Endothelial cell of coronary artery (primary cell): ENCODE measurements around the gene MAGEA2. TPM values are rescaled to one million over a fixed set of nuclear protein-coding genes. Genes with fewer than 3 reads are reported as not detected.

ENCODE experiments used
- total RNA-seq: library from RNA; depleted of rRNA; stranded (reverse); fragments of >200 nt; gene quantifications from 2 replicates; pipeline ENCODE4 v1.2.3, GENCODE V29; 2014

MAGEA2 gene, protein sequence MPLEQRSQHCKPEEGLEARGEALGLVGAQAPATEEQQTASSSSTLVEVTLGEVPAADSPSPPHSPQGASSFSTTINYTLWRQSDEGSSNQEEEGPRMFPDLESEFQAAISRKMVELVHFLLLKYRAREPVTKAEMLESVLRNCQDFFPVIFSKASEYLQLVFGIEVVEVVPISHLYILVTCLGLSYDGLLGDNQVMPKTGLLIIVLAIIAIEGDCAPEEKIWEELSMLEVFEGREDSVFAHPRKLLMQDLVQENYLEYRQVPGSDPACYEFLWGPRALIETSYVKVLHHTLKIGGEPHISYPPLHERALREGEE
- total RNA-seq, result not detected in 2 replicates

DNA sequence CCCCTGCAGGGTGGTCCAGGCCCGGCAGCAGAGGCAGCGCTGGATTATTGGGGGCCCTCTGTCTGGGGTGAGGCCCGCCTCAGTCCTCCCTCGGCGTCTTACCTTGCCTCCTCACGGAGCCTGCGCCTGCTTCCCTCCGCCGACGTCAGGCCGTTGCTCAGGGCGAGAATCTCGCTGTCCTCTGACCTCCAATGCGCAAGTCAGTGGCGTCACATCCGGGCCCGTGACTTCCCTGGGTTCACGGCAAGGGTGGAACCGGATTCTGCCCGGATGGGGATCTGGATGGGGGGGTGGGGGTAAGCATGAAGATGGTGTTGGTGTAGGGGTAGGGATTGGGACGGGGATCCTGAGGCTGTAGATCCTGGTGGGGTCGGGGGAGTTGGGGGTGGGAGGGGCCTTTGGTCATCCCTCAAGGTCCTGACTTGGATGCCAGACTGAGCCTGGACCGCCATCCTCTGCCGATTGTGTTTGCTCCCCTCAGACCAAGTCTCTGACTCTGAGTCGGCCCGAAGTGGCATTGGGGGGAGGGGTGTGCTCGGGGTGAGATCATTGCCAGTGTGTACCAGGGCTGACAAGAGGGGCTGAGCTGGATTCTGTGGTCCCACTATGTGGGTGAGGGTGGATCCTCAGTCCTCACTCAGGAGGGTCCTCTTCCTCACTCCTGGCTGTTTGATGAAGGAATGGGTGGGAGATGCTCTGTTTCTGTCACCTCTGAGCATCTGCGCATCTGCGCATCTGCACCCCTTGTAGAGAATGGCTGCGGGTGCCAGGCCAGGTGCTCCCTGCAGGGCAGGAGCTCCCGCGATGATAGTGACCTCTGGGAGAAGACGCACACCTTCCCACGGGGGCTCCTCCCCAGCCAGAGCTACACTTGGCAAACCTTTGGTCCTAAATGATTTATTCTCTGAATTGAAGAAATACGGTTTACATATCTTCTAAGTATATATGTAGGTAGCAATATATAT, at the start of gene MAGEA2:
TSS of gene MAGEA2 (minus strand) at position 157 of the 965 bp plus-strand sequence. CDS start 2,479 bp downstream, outside the sequence.

DNA sequence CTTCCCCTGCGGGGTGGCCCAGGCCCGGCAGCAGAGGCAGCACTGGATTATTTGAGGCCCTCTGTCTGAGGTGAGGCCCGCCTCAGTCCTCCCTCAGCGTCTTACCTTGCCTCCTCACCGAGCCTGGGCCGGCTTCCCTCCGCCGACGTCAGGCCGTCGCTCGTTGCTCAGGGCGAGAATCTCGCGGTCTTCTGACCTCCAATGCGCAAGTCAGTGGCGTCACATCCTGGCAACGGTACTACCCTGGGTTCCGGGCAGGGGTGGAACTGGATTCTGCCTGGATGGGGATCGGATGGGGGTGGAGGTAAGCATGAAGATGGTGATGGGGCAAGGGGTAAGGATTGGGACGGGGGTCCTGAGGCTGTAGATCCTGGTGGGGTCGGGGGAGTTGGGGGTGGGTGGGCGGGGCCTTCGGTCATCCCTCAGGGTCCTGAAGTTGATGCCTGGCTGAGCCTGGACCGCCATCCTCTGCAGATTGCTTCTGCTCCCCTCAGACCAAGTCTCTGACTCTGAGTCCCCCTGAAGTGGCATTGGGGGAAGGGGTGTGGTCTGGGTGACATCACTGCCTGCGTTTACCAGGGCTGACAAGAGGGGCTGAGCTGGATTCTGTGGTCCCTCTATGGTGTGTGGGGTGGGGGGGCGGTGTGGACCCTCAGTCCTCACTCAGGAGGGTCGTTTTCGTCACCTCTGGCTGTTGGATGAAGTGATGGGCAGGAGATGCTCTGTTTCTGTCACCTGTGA, 16.1 kb upstream of the MAGEA2 start, which contains the start of gene MAGEA6:
TSS of gene MAGEA6 (minus strand) at position 141 of the 741 bp plus-strand sequence. CDS start 2,039 bp downstream, outside the sequence.

DNA sequence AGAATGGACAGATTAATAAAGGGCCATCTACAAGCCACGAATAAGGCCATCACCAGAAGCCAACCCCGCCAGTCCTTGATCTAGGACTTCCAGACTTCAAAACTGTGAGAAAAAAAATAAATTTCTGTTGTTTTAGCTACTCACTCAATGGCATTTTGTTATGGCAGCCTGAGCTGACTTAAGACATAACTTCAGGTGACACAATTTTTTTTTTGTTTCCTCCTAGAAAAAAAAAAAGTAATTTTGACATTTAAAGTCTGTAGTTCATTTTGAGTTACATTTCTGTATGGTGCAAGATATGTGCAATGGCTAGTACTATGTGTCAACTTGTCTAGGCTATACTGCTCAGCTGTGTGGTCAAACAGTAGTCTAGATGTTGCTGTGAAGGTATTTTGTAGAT, 5.3 kb upstream of the MAGEA2 start, which contains the start of gene CSAG3:
TSS of gene CSAG3 (plus strand) at position 301 of the 400 bp plus-strand sequence.

DNA sequence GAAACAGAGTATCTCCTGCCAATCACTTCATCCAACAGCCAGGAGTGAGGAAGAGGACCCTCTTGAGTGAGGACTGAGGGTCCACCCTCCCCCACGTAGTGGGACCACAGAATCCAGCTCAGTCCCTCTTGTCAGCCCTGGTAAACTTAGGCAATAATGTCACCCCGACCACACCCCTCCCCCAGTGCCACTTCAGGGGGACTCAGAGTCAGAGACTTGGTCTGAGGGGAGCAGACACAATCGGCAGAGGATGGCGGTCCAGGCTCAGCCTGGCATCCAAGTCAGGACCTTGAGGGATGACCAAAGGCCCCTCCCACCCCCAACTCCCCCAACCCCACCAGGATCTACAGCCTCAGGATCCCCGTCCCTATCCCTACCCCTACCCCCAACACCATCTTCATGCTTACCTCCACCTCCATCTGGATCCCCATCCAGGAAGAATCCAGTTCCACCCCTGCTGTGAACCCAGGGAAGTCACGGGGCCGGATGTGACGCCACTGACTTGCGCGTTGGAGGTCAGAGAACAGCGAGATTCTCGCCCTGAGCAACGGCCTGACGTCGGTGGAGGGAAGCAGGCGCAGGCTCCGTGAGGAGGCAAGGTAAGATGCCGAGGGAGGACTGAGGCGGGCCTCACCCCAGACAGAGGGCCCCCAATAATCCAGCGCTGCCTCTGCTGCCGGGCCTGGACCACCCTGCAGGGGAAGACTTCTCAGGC, 20.2 kb downstream of the MAGEA2 start, which contains the start of the genes CSAG1 and MAGEA12:
TSS of gene CSAG1 (minus strand) at position 461 of the 715 bp plus-strand sequence. CDS start 1,261 bp downstream, outside the sequence.
TSS of gene MAGEA12 (plus strand) at position 497 of the 715 bp plus-strand sequence. CDS start 2,405 bp downstream, outside the sequence.

DNA sequence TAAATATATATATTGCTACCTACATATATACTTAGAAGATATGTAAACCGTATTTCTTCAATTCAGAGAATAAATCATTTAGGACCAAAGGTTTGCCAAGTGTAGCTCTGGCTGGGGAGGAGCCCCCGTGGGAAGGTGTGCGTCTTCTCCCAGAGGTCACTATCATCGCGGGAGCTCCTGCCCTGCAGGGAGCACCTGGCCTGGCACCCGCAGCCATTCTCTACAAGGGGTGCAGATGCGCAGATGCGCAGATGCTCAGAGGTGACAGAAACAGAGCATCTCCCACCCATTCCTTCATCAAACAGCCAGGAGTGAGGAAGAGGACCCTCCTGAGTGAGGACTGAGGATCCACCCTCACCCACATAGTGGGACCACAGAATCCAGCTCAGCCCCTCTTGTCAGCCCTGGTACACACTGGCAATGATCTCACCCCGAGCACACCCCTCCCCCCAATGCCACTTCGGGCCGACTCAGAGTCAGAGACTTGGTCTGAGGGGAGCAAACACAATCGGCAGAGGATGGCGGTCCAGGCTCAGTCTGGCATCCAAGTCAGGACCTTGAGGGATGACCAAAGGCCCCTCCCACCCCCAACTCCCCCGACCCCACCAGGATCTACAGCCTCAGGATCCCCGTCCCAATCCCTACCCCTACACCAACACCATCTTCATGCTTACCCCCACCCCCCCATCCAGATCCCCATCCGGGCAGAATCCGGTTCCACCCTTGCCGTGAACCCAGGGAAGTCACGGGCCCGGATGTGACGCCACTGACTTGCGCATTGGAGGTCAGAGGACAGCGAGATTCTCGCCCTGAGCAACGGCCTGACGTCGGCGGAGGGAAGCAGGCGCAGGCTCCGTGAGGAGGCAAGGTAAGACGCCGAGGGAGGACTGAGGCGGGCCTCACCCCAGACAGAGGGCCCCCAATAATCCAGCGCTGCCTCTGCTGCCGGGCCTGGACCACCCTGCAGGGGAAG, 39.5 kb downstream of the MAGEA2 start, which contains the start of gene MAGEA2B:
TSS of gene MAGEA2B (plus strand) at position 814 of the 973 bp plus-strand sequence. CDS start 2,479 bp downstream, outside the sequence.

DNA sequence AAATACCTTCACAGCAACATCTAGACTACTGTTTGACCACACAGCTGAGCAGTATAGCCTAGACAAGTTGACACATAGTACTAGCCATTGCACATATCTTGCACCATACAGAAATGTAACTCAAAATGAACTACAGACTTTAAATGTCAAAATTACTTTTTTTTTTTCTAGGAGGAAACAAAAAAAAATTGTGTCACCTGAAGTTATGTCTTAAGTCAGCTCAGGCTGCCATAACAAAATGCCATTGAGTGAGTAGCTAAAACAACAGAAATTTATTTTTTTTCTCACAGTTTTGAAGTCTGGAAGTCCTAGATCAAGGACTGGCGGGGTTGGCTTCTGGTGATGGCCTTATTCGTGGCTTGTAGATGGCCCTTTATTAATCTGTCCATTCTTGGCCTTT, 44.5 kb downstream of the MAGEA2 start, which contains the start of gene CSAG2:
TSS of gene CSAG2 (minus strand) at position 101 of the 400 bp plus-strand sequence. CDS start 161 bp downstream, outside the sequence.

Other genes with a start within 250 kb of the MAGEA2 start
- not detected in 2 replicates for gene GABRQ, start 115.9 kb downstream of the MAGEA2 start, total RNA-seq
- not detected in 2 replicates for gene MAGEA3, start 55.0 kb downstream of the MAGEA2 start, total RNA-seq
- not detected in 2 replicates for gene CSAG2, start 44.6 kb downstream of the MAGEA2 start, total RNA-seq
- not detected in 2 replicates for gene MAGEA2B, start 39.2 kb downstream of the MAGEA2 start, total RNA-seq
- gene CSAG1, start 20.1 kb downstream of the MAGEA2 start, total RNA-seq, result not detected in 2 replicates
- gene MAGEA12, start 20.1 kb downstream of the MAGEA2 start, total RNA-seq, result not detected in 2 replicates
- not detected in 2 replicates for gene CSAG3, start 5.4 kb upstream of the MAGEA2 start, total RNA-seq
- gene MAGEA6, start 15.8 kb upstream of the MAGEA2 start, total RNA-seq, result not detected in 2 replicates
- gene CETN2, start 76.9 kb upstream of the MAGEA2 start, total RNA-seq, result 21.7 and 26.0 TPM in 2 replicates
- 12.1 and 16.7 TPM in 2 replicates for gene NSDHL, start 77.2 kb upstream of the MAGEA2 start, total RNA-seq
- 21.7 and 27.8 TPM in 2 replicates for gene ZNF185, start 144.2 kb upstream of the MAGEA2 start, total RNA-seq
- gene PNMA5, start 240.3 kb upstream of the MAGEA2 start, total RNA-seq, result not detected in 2 replicates